ENCODE data around the gene TNRC6C.

TNRC6C gene

DNA sequence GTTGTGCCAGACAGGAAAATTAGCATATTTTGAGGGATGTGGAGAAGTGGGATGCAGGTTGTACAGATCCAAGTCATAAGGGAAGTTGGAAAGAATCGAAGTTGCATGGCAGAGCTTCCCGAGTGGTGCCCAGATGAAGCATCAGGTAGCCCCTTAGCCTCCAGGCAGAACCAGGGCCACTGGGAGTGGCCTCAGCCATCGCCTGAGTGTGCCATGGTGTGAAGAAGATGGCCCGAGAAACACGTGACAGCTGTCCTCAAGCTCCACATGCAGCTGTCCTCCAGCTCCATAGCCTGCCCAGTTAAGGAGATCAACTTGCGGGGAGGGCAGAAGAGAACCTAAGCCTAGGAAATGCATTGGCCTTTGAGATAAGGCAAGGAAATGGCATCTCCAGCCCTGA lies 136.5 kb downstream of the TNRC6C start:
- no peak overlapping the region for H3K4me3 ChIP-seq (ENCODE audit: control insufficient read depth, low read depth, low read length)
- no peak for DNase-seq (ENCODE audit: low read depth)
- TF ChIP-seq, protein P1, sequence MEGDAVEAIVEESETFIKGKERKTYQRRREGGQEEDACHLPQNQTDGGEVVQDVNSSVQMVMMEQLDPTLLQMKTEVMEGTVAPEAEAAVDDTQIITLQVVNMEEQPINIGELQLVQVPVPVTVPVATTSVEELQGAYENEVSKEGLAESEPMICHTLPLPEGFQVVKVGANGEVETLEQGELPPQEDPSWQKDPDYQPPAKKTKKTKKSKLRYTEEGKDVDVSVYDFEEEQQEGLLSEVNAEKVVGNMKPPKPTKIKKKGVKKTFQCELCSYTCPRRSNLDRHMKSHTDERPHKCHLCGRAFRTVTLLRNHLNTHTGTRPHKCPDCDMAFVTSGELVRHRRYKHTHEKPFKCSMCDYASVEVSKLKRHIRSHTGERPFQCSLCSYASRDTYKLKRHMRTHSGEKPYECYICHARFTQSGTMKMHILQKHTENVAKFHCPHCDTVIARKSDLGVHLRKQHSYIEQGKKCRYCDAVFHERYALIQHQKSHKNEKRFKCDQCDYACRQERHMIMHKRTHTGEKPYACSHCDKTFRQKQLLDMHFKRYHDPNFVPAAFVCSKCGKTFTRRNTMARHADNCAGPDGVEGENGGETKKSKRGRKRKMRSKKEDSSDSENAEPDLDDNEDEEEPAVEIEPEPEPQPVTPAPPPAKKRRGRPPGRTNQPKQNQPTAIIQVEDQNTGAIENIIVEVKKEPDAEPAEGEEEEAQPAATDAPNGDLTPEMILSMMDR (conservative IDR thresholded peaks at IDR 0.05; ENCODE audit: control insufficient read depth, insufficient read depth, low read depth, low read length), result no peak

DNA sequence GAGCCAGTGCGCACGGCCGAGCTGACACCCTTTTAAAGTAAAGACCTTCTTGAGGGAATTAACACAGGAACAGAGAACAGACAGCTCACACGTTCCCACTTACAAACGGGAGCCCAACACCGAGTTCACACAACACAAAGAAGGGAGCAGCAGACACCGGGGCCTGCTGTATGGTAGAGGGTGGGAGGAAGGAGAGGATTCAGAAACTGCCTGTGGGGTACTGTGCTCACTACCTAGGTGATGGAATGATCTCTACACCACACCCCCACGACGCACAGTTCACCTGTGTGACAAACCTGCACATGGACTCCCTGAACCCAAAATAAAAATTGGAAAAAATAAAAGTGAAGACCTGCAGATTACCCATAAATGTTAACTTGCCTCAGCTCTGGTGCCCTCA lies 137.6 kb downstream of the TNRC6C start:
- TF ChIP-seq, protein P1 (conservative IDR thresholded peaks at IDR 0.05; ENCODE audit: control insufficient read depth, insufficient read depth, low read depth, low read length), result no peak
- no peak overlapping the region for H3K4me3 ChIP-seq (ENCODE audit: control insufficient read depth, low read depth, low read length)
- no peak for DNase-seq (ENCODE audit: low read depth)

DNA sequence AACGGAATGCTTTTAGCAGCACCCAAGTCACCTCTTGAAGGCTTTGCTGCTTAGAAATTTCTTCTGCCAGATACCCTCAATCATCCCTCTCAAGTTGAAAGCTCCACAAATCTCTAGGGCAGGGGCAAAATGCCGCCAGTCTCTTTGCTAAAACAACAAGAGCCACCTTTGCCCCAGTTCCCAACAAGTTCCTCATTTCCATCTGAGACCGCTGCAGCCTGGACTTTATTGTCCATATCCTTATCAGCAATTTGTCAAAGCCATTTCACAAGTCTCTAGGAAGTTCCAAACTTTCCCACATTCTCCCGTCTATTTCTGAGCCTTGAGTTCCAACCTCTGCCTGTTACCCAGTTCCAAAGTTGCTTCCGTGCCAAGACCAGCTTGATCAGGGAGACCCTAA lies 142.6 kb downstream of the TNRC6C start:
- DNase-seq (ENCODE audit: low read depth), result no peak
- TF ChIP-seq, protein P1 (conservative IDR thresholded peaks at IDR 0.05; ENCODE audit: control insufficient read depth, insufficient read depth, low read depth, low read length), result no peak
- H3K4me3 ChIP-seq (ENCODE audit: control insufficient read depth, low read depth, low read length), result no peak overlapping the region

DNA sequence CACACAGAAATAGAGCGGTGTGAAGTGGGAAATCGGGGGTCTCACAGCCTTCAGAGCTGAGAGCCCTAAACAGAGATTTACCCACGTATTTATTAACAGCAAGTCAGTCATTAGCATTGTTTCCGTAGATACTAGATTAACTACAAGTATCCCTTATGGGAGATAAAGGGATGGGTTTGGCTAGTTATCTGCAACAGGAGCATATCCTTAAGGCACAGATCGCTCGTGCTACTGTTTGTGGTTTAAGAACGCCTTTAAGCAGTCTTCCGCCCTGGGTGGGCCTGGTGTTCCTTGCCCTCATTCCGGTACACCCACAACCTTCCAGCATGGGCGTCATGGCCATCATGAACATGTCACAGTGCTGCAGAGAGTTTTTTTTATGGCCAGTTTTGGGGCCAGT lies 143.0 kb downstream of the TNRC6C start:
- H3K4me3 ChIP-seq (ENCODE audit: control insufficient read depth, low read depth, low read length), result no peak overlapping the region
- no peak for DNase-seq (ENCODE audit: low read depth)
- TF ChIP-seq, protein P1 (conservative IDR thresholded peaks at IDR 0.05; ENCODE audit: control insufficient read depth, insufficient read depth, low read depth, low read length), result no peak

DNA sequence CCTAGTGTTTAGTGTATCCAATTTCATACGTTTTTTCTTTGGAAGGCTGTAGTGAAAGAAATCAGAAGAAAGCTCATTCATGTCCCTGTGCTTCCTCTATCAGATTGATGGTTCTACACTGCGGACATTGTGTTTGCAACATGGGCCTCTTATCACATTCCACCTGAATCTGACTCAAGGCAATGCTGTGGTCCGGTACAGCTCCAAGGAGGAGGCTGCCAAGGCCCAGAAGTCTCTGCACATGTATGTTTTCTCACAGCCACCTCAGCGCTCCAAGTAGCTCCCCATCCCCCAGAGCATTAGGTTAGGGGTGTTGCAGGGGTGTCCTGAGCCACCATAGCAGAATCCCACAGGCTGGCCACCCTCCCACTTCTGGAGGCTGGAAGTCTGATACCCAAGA lies 144.8 kb downstream of the TNRC6C start:
- TF ChIP-seq, protein P1 (conservative IDR thresholded peaks at IDR 0.05; ENCODE audit: control insufficient read depth, insufficient read depth, low read depth, low read length), result no peak
- H3K4me3 ChIP-seq (ENCODE audit: control insufficient read depth, low read depth, low read length), result no peak overlapping the region

DNA sequence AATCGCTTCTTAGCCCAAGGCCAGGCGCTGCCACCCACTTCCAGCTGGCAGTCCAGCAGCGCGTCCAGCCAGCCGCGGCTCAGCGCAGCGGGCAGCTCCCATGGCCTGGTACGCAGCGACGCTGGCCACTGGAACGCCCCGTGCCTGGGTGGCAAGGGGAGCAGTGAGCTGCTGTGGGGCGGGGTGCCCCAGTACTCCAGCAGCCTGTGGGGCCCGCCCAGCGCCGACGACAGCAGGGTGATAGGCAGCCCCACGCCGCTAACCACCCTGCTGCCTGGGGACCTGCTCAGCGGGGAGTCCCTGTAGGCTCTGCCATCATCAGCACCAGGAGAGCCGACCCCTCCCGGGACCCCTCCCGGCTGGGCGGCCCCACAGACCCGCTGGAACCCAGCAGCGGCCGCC lies 146.0 kb downstream of the TNRC6C start:
- no peak overlapping the region for H3K4me3 ChIP-seq (ENCODE audit: control insufficient read depth, low read depth, low read length)
- TF ChIP-seq, protein P1 (conservative IDR thresholded peaks at IDR 0.05; ENCODE audit: control insufficient read depth, insufficient read depth, low read depth, low read length), result no peak
- DNase-seq (ENCODE audit: low read depth), result no peak

More for the DNA sequence above, 144.8 kb downstream of the TNRC6C start:
- DNase-seq (ENCODE audit: low read depth), result no peak

DNA sequence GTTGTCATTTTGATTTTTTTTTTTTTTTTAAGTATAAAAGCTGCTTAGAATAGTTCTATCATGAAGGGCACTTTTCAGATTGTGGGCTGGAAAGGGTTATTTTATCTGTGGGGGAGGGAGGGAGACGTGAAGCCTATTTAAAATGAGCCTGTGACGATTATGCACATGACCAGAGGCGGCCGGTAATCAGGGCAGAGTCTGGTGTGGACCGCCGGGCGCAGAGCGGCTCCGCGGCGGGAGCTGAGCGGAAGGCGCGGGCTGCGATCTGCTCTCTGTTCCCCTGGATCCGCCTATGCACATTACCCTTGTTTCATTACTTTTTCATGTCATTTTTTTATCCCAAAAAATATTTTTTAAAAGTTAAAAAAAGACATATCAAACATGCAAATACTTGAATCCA lies 146.6 kb downstream of the TNRC6C start:
- H3K4me3 ChIP-seq (ENCODE audit: control insufficient read depth, low read depth, low read length), result no peak overlapping the region
- DNase-seq (ENCODE audit: low read depth), result no peak
- TF ChIP-seq, protein P1 (conservative IDR thresholded peaks at IDR 0.05; ENCODE audit: control insufficient read depth, insufficient read depth, low read depth, low read length), result no peak
